NT2/D1 (cell line): ENCODE measurements around the gene AADACL4.

ENCODE experiments used
- SUZ12 ChIP-seq: IDR thresholded peaks from 2 replicates; pipeline ENCODE4 v1.6.1; 2011; ENCODE audit not compliant: insufficient read length, insufficient read depth; ENCODE audit errors: extremely low read depth
- YY1 ChIP-seq: IDR thresholded peaks from 2 replicates; pipeline ENCODE4 v1.6.1; 2011; ENCODE audit not compliant: insufficient read length, insufficient read depth

DNA sequence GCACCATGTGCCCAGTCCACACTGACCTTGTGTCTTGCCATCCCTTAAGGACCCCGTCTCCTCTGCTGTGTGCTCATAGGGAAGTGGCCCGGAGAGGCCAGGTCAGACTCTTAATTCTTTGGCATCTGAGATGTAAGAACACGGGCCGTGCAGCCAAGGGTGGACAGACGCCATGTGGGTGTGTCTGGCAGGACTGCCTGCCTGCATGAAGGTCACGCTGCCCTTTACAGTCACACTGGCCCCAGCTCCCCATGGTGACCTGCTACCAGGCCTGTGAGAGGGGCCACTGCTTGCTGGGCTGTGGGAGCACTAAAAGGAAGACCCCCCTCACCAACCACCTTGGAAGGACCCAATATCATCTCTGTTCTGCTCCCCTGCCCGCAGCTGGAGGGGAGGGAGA, 43.5 kb upstream of the AADACL4 start:
- no peak for TF ChIP-seq YY1
- no peak for TF ChIP-seq SUZ12
